A673 (cell line): ENCODE results near the gene IRX5. TPM values are rescaled to one million over a fixed set of nuclear protein-coding genes. Genes with fewer than 3 reads are reported as not detected.

ENCODE experiments used
- BruUV-seq: library from RNA; stranded (reverse); fragments of 400-500 nt; replicated peaks from 2 replicates; lab custom pipeline; 2021; lab: Mats Ljungman, UMichigan
- CTCF ChIA-PET: fragments of 300-600 bp; sonication (Branson Sonifier 250); formaldehyde crosslinking; loops from one replicate; lab custom pipeline; 2022; ENCODE audit warnings: antibody characterized with exemption; lab: Charles Lee
- POLR2A ChIA-PET: fragments of 300-600 bp; sonication (Branson Sonifier 250); formaldehyde crosslinking; loops from one replicate; lab custom pipeline; 2022; ENCODE audit warnings: antibody characterized with exemption; ENCODE audit not compliant: low non-redundant PET; lab: Charles Lee
- DNase-seq: peaks from one replicate; pipeline ENCODE4 v3.0.0-alpha.2; 2015; ENCODE audit warnings: low spot score
- H3K27ac ChIP-seq: fragments of 200-600 bp; sonication (generic); 2 replicates; pipeline ENCODE4 v1.5.1; 2016; ENCODE audit warnings: mixed run types, low read depth, mild to moderate bottlenecking, mixed read lengths, antibody characterized with exemption, low read length; ENCODE audit not compliant: poor library complexity, severe bottlenecking
- H3K27me3 ChIP-seq: fragments of 200-600 bp; sonication (generic); replicated peaks from 2 replicates; pipeline ENCODE4 v1.6.1; 2017; ENCODE audit warnings: mixed run types, low read depth, mild to moderate bottlenecking, mixed read lengths, antibody characterized with exemption, low read length; ENCODE audit not compliant: insufficient read depth, poor library complexity
- H3K36me3 ChIP-seq: fragments of 200-600 bp; sonication (generic); 2 replicates; pipeline ENCODE4 v1.6.1; 2016; ENCODE audit warnings: mixed run types, mild to moderate bottlenecking, mixed read lengths, antibody characterized with exemption, low read length; ENCODE audit not compliant: insufficient read depth, poor library complexity, severe bottlenecking
- H3K4me1 ChIP-seq: fragments of 200-600 bp; sonication (generic); 2 replicates; pipeline ENCODE4 v1.6.1; 2017; ENCODE audit warnings: mixed run types, mild to moderate bottlenecking, mixed read lengths, antibody characterized with exemption, low read length; ENCODE audit not compliant: insufficient read depth, poor library complexity, severe bottlenecking
- H3K4me3 ChIP-seq: fragments of 200-600 bp; sonication (generic); 2 replicates; pipeline ENCODE4 v1.5.1; 2016; ENCODE audit warnings: low read depth, mixed run types, mild to moderate bottlenecking, mixed read lengths, low read length; ENCODE audit not compliant: poor library complexity, severe bottlenecking
- H3K9me3 ChIP-seq: fragments of 200-600 bp; sonication (generic); 2 replicates; pipeline ENCODE4 v1.6.1; 2016; ENCODE audit warnings: mixed run types, low read depth, mild to moderate bottlenecking, mixed read lengths, antibody characterized with exemption, low read length; ENCODE audit not compliant: poor library complexity, severe bottlenecking
- EZH2 ChIP-seq: fragments of 200-600 bp; sonication (generic); IDR thresholded peaks from 2 replicates; pipeline ENCODE4 v1.6.1; 2017; ENCODE audit warnings: borderline replicate concordance, low read depth, mild to moderate bottlenecking, mixed read lengths, antibody characterized with exemption, low read length; ENCODE audit not compliant: poor library complexity, severe bottlenecking
- intact Hi-C: fragments of 100-400 bp; cut with micrococcal nuclease; formaldehyde crosslinking; loops from one replicate; pipeline ENCODE4 v1.10.0; 2022; ENCODE audit not compliant: unreplicated experiment
- total RNA-seq: library from RNA; stranded (reverse); gene quantifications from 2 replicates; pipeline ENCODE4 v1.2.3, GENCODE V29; 2021
- TF ChIP-seq, protein P1 (sequence below): fragments of 300-800, 200-600 bp; sonication (generic); conservative IDR thresholded peaks from 2 replicates; pipeline ENCODE4 v1.5.1; 2017; ENCODE audit warnings: low read depth, mild to moderate bottlenecking, antibody characterized with exemption, low read length, moderate library complexity, mixed read lengths

Gene IRX5
- total RNA-seq, 1 experiment from 2014 or later, result 9.0 TPM

DNA sequence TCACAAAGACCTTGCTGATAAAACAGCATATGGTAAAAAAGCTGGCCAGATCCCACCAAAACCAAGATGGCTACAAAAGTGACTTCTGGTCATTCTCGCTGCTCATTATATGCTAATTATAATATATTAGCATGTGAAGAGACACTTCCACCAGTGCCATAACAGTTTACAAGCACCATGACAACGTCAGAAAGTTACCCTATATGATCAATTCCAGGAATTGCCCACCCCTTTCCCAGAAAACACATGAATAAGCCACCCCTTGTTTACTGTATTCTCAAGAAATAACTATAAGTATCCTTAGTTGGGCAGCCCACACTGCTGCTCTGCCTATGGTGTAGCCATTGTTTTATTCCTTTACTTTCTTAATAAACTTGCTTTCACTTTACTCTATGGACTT lies 44.6 kb upstream of the IRX5 start:
- Histone ChIP-seq H3K36me3 (no peaks in the 10 kb centered on the region), H3K27me3 (no peaks in the 10 kb centered on the region), H3K4me3 (no peak overlapping the region), H3K9me3 (peaks cover 6% of the 10 kb centered on the region), H3K4me1 (no peaks in the 10 kb centered on the region), H3K27ac (no peak overlapping the region)
- TF ChIP-seq, protein P1, sequence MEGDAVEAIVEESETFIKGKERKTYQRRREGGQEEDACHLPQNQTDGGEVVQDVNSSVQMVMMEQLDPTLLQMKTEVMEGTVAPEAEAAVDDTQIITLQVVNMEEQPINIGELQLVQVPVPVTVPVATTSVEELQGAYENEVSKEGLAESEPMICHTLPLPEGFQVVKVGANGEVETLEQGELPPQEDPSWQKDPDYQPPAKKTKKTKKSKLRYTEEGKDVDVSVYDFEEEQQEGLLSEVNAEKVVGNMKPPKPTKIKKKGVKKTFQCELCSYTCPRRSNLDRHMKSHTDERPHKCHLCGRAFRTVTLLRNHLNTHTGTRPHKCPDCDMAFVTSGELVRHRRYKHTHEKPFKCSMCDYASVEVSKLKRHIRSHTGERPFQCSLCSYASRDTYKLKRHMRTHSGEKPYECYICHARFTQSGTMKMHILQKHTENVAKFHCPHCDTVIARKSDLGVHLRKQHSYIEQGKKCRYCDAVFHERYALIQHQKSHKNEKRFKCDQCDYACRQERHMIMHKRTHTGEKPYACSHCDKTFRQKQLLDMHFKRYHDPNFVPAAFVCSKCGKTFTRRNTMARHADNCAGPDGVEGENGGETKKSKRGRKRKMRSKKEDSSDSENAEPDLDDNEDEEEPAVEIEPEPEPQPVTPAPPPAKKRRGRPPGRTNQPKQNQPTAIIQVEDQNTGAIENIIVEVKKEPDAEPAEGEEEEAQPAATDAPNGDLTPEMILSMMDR, result no peak
- no peak for TF ChIP-seq EZH2
- CTCF ChIA-PET, result no interaction called here
- BruUV-seq, result no TSS peak
- POLR2A ChIA-PET, result no interaction called here
- DNase-seq, result no peak
- intact Hi-C loops, result no loop called here

DNA sequence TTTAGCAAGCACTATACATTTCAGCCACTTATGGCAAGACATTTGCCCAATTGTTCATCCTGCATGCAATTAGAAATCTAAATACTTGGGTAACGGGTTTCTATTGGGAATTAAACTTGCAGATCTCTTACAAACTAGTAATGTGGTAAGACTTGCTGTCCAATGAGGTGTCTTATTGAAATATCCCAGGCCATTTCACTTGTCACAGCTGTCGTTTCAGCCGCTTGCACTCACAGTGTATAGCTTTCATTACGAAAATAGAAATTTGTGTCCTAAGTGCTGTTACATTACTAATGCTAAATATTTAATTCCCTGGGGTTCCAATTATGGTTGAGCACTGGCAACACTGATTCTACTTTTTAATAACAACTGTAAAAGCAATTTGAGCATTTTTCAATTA lies 40.3 kb upstream of the IRX5 start:
- POLR2A ChIA-PET, result no interaction called here
- no peaks in the 10 kb centered on the region for H3K36me3 ChIP-seq
- CTCF ChIA-PET, result no interaction called here

DNA sequence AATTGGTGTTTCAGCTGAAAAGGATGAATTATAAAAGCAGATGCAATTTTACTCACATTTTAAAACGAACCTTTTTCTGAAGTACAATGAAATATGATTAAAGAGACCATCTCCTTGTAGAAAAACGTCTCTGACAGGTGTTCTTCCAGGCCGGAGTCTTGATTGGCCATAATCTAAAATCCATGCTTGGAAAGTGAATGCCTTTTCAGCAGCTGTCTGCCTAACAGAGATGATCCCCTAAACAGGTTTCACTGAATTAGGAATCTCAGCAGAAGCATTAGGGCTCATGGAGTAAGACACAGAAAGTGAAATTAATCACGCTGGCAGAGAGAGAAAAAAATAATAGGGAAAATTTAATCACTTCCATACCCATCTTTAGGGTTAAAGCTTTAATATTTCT lies 39.3 kb upstream of the IRX5 start:
- ChIA-PET POLR2A (no interaction called here), CTCF (no interaction called here)
- no peak overlapping the region for H3K4me3 ChIP-seq
- DNase-seq, result no peak
- no peaks in the 10 kb centered on the region for H3K4me1 ChIP-seq
- H3K27ac ChIP-seq, result no peak overlapping the region
- H3K27me3 ChIP-seq, result no peaks in the 10 kb centered on the region
- no TSS peak for BruUV-seq
- H3K9me3 ChIP-seq, result no peaks in the 10 kb centered on the region
- intact Hi-C loops, result no loop called here
- TF ChIP-seq, protein P1, result no peak
- TF ChIP-seq EZH2, result no peak
- no peaks in the 10 kb centered on the region for H3K36me3 ChIP-seq

More for the DNA sequence above, 40.3 kb upstream of the IRX5 start:
- intact Hi-C loops, result no loop called here
- no peak for DNase-seq
- no TSS peak for BruUV-seq
- TF ChIP-seq, protein P1, result no peak
- TF ChIP-seq EZH2, result no peak
- Histone ChIP-seq H3K4me1 (no peaks in the 10 kb centered on the region), H3K9me3 (no peaks in the 10 kb centered on the region), H3K4me3 (no peak overlapping the region), H3K27ac (no peak overlapping the region), H3K27me3 (no peaks in the 10 kb centered on the region)
